Panc1 (cell line): Measurements from ENCODE around the gene CCDC187. TPM values are rescaled to one million over a fixed set of nuclear protein-coding genes. Genes with fewer than 3 reads are reported as not detected.

Experiments
- ATAC-seq: fragments of 200-7000 bp; cut with Tn5 transposase; 2 replicates; pipeline ENCODE4 v1.9.1; 2020; ENCODE audit warnings: mild to moderate bottlenecking, moderate library complexity
- BruUV-seq: library from RNA; stranded (reverse); fragments of 400-500 nt; replicated peaks from 2 replicates; lab custom pipeline; 2021; lab: Mats Ljungman, UMichigan
- CTCF ChIA-PET: fragments of 300-600 bp; sonication (Branson Sonifier 250); formaldehyde crosslinking; loops from one replicate; lab custom pipeline; 2022; ENCODE audit warnings: antibody characterized with exemption; lab: Charles Lee
- POLR2A ChIA-PET: fragments of 300-600 bp; sonication (Branson Sonifier 250); formaldehyde crosslinking; loops from one replicate; lab custom pipeline; 2022; ENCODE audit warnings: antibody characterized with exemption; lab: Charles Lee
- DNase-seq: peaks from one replicate; pipeline ENCODE4 v3.0.0-alpha.2; 2010; ENCODE audit warnings: low read depth, low spot score
- H3K27ac ChIP-seq: 2 replicates; pipeline ENCODE4 v1.5.1; 2011; ENCODE audit warnings: mild to moderate bottlenecking, low read length, inconsistent platforms
- H3K27me3 ChIP-seq: fragments of 200-500 bp; sonication (Bioruptor generic); 2 replicates; pipeline ENCODE4 v1.6.0; 2014; ENCODE audit warnings: low read length, inconsistent platforms; ENCODE audit not compliant: control insufficient read depth, insufficient read depth
- H3K36me3 ChIP-seq: fragments of 200-500 bp; sonication (Bioruptor generic); 2 replicates; pipeline ENCODE4 v1.5.1; 2014; ENCODE audit warnings: inconsistent platforms, mild to moderate bottlenecking, low read length, moderate library complexity; ENCODE audit not compliant: control insufficient read depth, insufficient read depth
- H3K4me1 ChIP-seq: 2 replicates; pipeline ENCODE4 v1.5.1; 2011; ENCODE audit warnings: inconsistent platforms, mild to moderate bottlenecking, low read length, moderate library complexity; ENCODE audit not compliant: control insufficient read depth, insufficient read depth
- H3K4me3 ChIP-seq, 2 experiments: 2 replicates each; pipeline ENCODE4 v1.5.1; 2011 to 2012; ENCODE audit warnings: low read depth in 2 of 2, low read length in 2 of 2, mild to moderate bottlenecking in 2 of 2, inconsistent platforms in 1 of 2, moderate library complexity in 1 of 2
- H3K9me3 ChIP-seq: fragments of 200-500 bp; sonication (Bioruptor generic); 2 replicates; pipeline ENCODE4 v1.5.1; 2014; ENCODE audit warnings: low read depth, mild to moderate bottlenecking, inconsistent platforms, low read length, moderate library complexity; ENCODE audit not compliant: control insufficient read depth, insufficient read depth
- POLR2AphosphoS5 ChIP-seq: IDR thresholded peaks from 2 replicates; pipeline ENCODE4 v1.6.1; 2012; ENCODE audit warnings: mild to moderate bottlenecking, low read depth, low read length, moderate library complexity
- SIN3A ChIP-seq: IDR thresholded peaks from 2 replicates; pipeline ENCODE4 v1.6.1; 2012; ENCODE audit warnings: low read depth, mild to moderate bottlenecking, low read length, moderate library complexity, borderline replicate concordance; ENCODE audit not compliant: insufficient read depth
- TCF7L2 ChIP-seq: IDR thresholded peaks from 2 replicates; pipeline ENCODE4 v1.6.1; 2011; ENCODE audit warnings: mild to moderate bottlenecking, low read depth, low read length, inconsistent platforms
- in situ Hi-C: cut with HindIII; loops from 2 replicates; pipeline ENCODE4 v1.10.0; 2016; ENCODE audit warnings: low sequenced_read_pairs, low pct_unique_long_range_greater_than_20kb
- intact Hi-C: fragments of 100-400 bp; cut with micrococcal nuclease; formaldehyde crosslinking; loops from one replicate; pipeline ENCODE4 v1.10.0; 2022; ENCODE audit not compliant: unreplicated experiment
- total RNA-seq: library from RNA; stranded (reverse); gene quantifications from one replicate; pipeline ENCODE4 v1.2.1, GENCODE V29; 2021; ENCODE audit not compliant: unreplicated experiment
- TF ChIP-seq, protein P1 (sequence below): fragments of 450-650 bp; IDR thresholded peaks from 2 replicates; pipeline ENCODE4 v1.5.1; 2017; ENCODE audit warnings: mild to moderate bottlenecking
- TF ChIP-seq, protein P2 (sequence below), 2 experiments: IDR thresholded peaks; 2 replicates each; pipeline ENCODE4 v1.6.1; 2011 to 2012; ENCODE audit warnings: low read depth in 2 of 2, control low read depth in 1 of 2, low read length in 1 of 2, mild to moderate bottlenecking in 1 of 2, moderate library complexity in 1 of 2; ENCODE audit not compliant: insufficient read depth in 1 of 2

Gene CCDC187
- total RNA-seq, 1 experiment from 2014 or later = not detected

DNA sequence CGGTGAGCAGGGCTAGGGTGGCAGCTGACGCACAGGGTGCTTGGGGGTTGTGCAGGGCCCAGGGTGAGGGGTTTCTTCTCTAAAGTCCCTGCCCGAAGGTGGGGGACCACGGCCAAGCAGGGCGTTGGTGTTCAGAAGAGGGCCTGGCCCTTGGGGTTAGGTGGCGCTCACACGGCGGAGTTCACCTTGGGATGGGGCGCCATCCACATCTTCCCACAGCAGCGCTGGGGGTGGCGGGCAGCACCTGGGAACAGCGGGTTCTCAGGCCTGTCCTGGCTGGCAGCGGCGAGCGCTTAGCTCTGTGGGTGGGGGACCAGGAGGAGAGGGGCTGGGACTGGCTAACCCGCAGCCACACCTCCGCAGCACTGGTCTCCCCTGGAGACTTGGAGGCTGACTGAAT lies 29.6 kb upstream of the CCDC187 start:
- Histone ChIP-seq H3K4me1 (no peaks in the 10 kb centered on the region; the same call in 1 of the 2 replicates), H3K36me3 (no peaks in the 10 kb centered on the region), H3K27me3 (no peaks in the 10 kb centered on the region), H3K27ac (no peak overlapping the region), H3K9me3 (no peaks in the 10 kb centered on the region), H3K4me3 (no peak overlapping the region)
- TF ChIP-seq TCF7L2 (no peak), SIN3A (no peak), POLR2AphosphoS5 (no peak)
- TF ChIP-seq, protein P1, sequence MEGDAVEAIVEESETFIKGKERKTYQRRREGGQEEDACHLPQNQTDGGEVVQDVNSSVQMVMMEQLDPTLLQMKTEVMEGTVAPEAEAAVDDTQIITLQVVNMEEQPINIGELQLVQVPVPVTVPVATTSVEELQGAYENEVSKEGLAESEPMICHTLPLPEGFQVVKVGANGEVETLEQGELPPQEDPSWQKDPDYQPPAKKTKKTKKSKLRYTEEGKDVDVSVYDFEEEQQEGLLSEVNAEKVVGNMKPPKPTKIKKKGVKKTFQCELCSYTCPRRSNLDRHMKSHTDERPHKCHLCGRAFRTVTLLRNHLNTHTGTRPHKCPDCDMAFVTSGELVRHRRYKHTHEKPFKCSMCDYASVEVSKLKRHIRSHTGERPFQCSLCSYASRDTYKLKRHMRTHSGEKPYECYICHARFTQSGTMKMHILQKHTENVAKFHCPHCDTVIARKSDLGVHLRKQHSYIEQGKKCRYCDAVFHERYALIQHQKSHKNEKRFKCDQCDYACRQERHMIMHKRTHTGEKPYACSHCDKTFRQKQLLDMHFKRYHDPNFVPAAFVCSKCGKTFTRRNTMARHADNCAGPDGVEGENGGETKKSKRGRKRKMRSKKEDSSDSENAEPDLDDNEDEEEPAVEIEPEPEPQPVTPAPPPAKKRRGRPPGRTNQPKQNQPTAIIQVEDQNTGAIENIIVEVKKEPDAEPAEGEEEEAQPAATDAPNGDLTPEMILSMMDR = no peak
- TF ChIP-seq, protein P2, sequence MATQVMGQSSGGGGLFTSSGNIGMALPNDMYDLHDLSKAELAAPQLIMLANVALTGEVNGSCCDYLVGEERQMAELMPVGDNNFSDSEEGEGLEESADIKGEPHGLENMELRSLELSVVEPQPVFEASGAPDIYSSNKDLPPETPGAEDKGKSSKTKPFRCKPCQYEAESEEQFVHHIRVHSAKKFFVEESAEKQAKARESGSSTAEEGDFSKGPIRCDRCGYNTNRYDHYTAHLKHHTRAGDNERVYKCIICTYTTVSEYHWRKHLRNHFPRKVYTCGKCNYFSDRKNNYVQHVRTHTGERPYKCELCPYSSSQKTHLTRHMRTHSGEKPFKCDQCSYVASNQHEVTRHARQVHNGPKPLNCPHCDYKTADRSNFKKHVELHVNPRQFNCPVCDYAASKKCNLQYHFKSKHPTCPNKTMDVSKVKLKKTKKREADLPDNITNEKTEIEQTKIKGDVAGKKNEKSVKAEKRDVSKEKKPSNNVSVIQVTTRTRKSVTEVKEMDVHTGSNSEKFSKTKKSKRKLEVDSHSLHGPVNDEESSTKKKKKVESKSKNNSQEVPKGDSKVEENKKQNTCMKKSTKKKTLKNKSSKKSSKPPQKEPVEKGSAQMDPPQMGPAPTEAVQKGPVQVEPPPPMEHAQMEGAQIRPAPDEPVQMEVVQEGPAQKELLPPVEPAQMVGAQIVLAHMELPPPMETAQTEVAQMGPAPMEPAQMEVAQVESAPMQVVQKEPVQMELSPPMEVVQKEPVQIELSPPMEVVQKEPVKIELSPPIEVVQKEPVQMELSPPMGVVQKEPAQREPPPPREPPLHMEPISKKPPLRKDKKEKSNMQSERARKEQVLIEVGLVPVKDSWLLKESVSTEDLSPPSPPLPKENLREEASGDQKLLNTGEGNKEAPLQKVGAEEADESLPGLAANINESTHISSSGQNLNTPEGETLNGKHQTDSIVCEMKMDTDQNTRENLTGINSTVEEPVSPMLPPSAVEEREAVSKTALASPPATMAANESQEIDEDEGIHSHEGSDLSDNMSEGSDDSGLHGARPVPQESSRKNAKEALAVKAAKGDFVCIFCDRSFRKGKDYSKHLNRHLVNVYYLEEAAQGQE (IDR thresholded peaks at IDR 0.05; ENCODE audit: insufficient read depth in 1 of 2, low read depth in 2 of 2, low read length in 1 of 2) = no peak
- CTCF ChIA-PET = interaction anchor here (0.7 kb wide), 1 partner anchor 63 kb away, joined by 3 read pairs; no protein-coding TSS in a partner anchor
- ATAC-seq = no peak
- POLR2A ChIA-PET = no interaction called here
- DNase-seq = no peak
- no TSS peak for BruUV-seq
- in situ Hi-C loops (no loop called here), intact Hi-C loops (no loop called here)

DNA sequence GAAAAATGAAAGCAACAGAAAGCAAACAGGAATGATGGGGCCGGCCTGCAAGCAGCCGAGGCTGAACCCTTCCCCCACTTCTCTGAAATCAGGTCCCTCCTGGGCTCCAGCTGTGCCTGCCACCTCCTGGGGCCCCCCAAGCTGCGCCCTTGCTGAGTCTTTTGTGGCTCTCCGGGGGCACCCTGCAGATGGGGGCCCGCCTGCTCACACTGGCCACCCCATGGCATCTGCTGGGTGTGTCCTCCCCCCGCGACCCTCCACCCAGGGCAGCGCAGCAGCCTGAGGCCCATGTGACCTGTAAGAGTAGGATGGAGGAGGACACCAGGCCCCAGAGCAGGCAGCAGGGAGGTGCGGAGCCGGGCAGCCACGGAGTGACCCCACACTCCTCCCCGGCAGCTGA lies 29.2 kb upstream of the CCDC187 start:
- no peak overlapping the region for H3K27ac ChIP-seq
- intact Hi-C loops = no loop called here
- no peaks in the 10 kb centered on the region; the same call in 1 of the 2 replicates for H3K36me3 ChIP-seq
- ATAC-seq (no peak), DNase-seq (no peak)
- POLR2A ChIA-PET = no interaction called here
- H3K4me1 ChIP-seq = no peaks in the 10 kb centered on the region; the same call in 1 of the 2 replicates
- no peaks in the 10 kb centered on the region for H3K27me3 ChIP-seq
- in situ Hi-C loops = no loop called here
- CTCF ChIA-PET = interaction anchor here (0.7 kb wide), 1 partner anchor 63 kb away, joined by 3 read pairs; no protein-coding TSS in a partner anchor
- no peaks in the 10 kb centered on the region for H3K9me3 ChIP-seq
- TF ChIP-seq SIN3A = no peak
- TF ChIP-seq, protein P1 = no peak
- TF ChIP-seq POLR2AphosphoS5 = no peak
- TF ChIP-seq, protein P2 (IDR thresholded peaks at IDR 0.05; ENCODE audit: insufficient read depth in 1 of 2, low read depth in 2 of 2, low read length in 1 of 2) = no peak
- no peak for TF ChIP-seq TCF7L2
- no TSS peak for BruUV-seq
- H3K4me3 ChIP-seq = no peak overlapping the region
